OCI-LY3 (cell line): ENCODE data around the gene MGMT.

ENCODE experiments used
- H2AFZ ChIP-seq: fragments of 200-600, 300-600 bp; shearing (Covaris generic); 2 replicates; pipeline ENCODE4 v1.6.0; 2014; ENCODE audit warnings: antibody characterized with exemption, low read depth, low read length
- H3K27ac ChIP-seq: fragments of 200-600, 300-600 bp; sonication (generic); 2 replicates; pipeline ENCODE4 v1.5.1; 2014; ENCODE audit warnings: mild to moderate bottlenecking, low read length, moderate library complexity, mixed read lengths
- H3K27me3 ChIP-seq: fragments of 200-600, 300-600 bp; sonication (generic); 2 replicates; pipeline ENCODE4 v1.6.1; 2014; ENCODE audit warnings: low read depth, low read length, mixed read lengths
- H3K36me3 ChIP-seq: fragments of 200-600, 300-600 bp; sonication (generic); replicated peaks from 2 replicates; pipeline ENCODE3; 2014; ENCODE audit warnings: low read depth, low read length, mixed read lengths
- H3K4me1 ChIP-seq: fragments of 300-600, 200-600 bp; sonication (generic); 2 replicates; pipeline ENCODE4 v1.6.1; 2014; ENCODE audit warnings: low read length, mixed read lengths
- H3K4me2 ChIP-seq: fragments of 200-600, 300-600 bp; sonication (generic); 2 replicates; pipeline ENCODE4 v1.6.1; 2014; ENCODE audit warnings: low read length, mixed read lengths
- H3K4me3 ChIP-seq: fragments of 300-600, 200-600 bp; sonication (generic); 2 replicates; pipeline ENCODE4 v1.5.1; 2014; ENCODE audit warnings: antibody characterized with exemption, mild to moderate bottlenecking, low read length, moderate library complexity
- H3K79me2 ChIP-seq: fragments of 300-600, 200-600 bp; shearing (Covaris generic); 2 replicates; pipeline ENCODE4 v1.6.1; 2014; ENCODE audit warnings: mild to moderate bottlenecking, low read length, mixed read lengths
- H3K9ac ChIP-seq: fragments of 300-600, 200-600 bp; shearing (Covaris generic); 2 replicates; pipeline ENCODE4 v1.6.0; 2014; ENCODE audit warnings: mild to moderate bottlenecking, low read length, moderate library complexity
- H3K9me3 ChIP-seq: fragments of 200-600, 300-600 bp; shearing (Covaris generic); 2 replicates; pipeline ENCODE4 v1.6.1; 2014; ENCODE audit warnings: low read length, mixed read lengths; ENCODE audit not compliant: insufficient read depth
- H4K20me1 ChIP-seq: fragments of 200-600, 300-600 bp; sonication (generic); 2 replicates; pipeline ENCODE4 v1.6.1; 2016; ENCODE audit warnings: low read length, mixed read lengths; ENCODE audit not compliant: insufficient read depth
- CTCF ChIP-seq: fragments of 200-600, 300-600 bp; sonication (generic); IDR thresholded peaks from 2 replicates; pipeline ENCODE4 v1.5.1; 2014; ENCODE audit warnings: antibody characterized with exemption, low read length, low read depth
- EZH2phosphoT487 ChIP-seq: fragments of 200-600 bp; shearing (Covaris generic); IDR thresholded peaks from 2 replicates; pipeline ENCODE4 v1.6.1; 2018; ENCODE audit warnings: antibody characterized with exemption, mixed run types, low read depth

Gene MGMT

GRCh38 chr10:129725011-129725410 is 258.0 kb downstream of the MGMT start:
- Histone ChIP-seq H3K4me2 (no peak overlapping the region), H3K27me3 (no peaks in the 10 kb centered on the region), H2AFZ (no peak overlapping the region)

GRCh38 chr10:129725482-129725881 is 258.4 kb downstream of the MGMT start:
- H3K9me3 ChIP-seq = no peaks in the 10 kb centered on the region
- no peaks in the 10 kb centered on the region for H3K79me2 ChIP-seq
- TF ChIP-seq CTCF = no peak
- TF ChIP-seq EZH2phosphoT487 = no peak
- no peaks in the 10 kb centered on the region for H3K4me1 ChIP-seq
- no peaks in the 10 kb centered on the region for H4K20me1 ChIP-seq
- H3K4me2 ChIP-seq = no peak overlapping the region
- no peak overlapping the region for H3K9ac ChIP-seq
- no peak overlapping the region for H3K4me3 ChIP-seq
- no peak overlapping the region for H3K27ac ChIP-seq
- no peak overlapping the region for H2AFZ ChIP-seq
- no peaks in the 10 kb centered on the region for H3K27me3 ChIP-seq
- no peaks in the 10 kb centered on the region for H3K36me3 ChIP-seq

More at GRCh38 chr10:129725011-129725410, 258.0 kb downstream of the MGMT start:
- H3K9ac ChIP-seq = no peak overlapping the region
- H3K4me1 ChIP-seq = no peaks in the 10 kb centered on the region
- no peaks in the 10 kb centered on the region for H3K36me3 ChIP-seq
- H3K4me3 ChIP-seq = no peak overlapping the region
- TF ChIP-seq CTCF (no peak), EZH2phosphoT487 (no peak)
- H4K20me1 ChIP-seq = no peaks in the 10 kb centered on the region
- H3K79me2 ChIP-seq = no peaks in the 10 kb centered on the region
- H3K27ac ChIP-seq = no peak overlapping the region
- no peaks in the 10 kb centered on the region for H3K9me3 ChIP-seq

- Histone ChIP-seq H3K4me2 (no peak overlapping the region), H3K9me3 (no peaks in the 10 kb centered on the region), H3K36me3 (no peaks in the 10 kb centered on the region), H3K27me3 (no peaks in the 10 kb centered on the region), H4K20me1 (no peaks in the 10 kb centered on the region), H2AFZ (no peak overlapping the region), H3K79me2 (no peaks in the 10 kb centered on the region), H3K9ac (no peak overlapping the region), H3K27ac (no peak overlapping the region), H3K4me1 (no peaks in the 10 kb centered on the region), H3K4me3 (no peak overlapping the region)
- TF ChIP-seq CTCF (no peak), EZH2phosphoT487 (no peak)
Measured at GRCh38 chr10:129725890-129726631, 259.0 kb downstream of the MGMT start.

GRCh38 chr10:129727071-129727470 is 260.0 kb downstream of the MGMT start:
- no peaks in the 10 kb centered on the region for H3K27me3 ChIP-seq
- TF ChIP-seq CTCF (no peak), EZH2phosphoT487 (no peak)
- H4K20me1 ChIP-seq = no peaks in the 10 kb centered on the region
- no peak overlapping the region for H3K4me3 ChIP-seq
- no peaks in the 10 kb centered on the region for H3K79me2 ChIP-seq
- no peak overlapping the region for H2AFZ ChIP-seq
- H3K9me3 ChIP-seq = no peaks in the 10 kb centered on the region
- no peak overlapping the region for H3K4me2 ChIP-seq
- H3K4me1 ChIP-seq = no peaks in the 10 kb centered on the region
- H3K36me3 ChIP-seq = no peaks in the 10 kb centered on the region
- no peak overlapping the region for H3K9ac ChIP-seq
- H3K27ac ChIP-seq = no peak overlapping the region
